ENCODE results near the gene OTOP1.
"Not testable (repeated sequence)": the region's sequence is repeated elsewhere in the genome, so short reads cannot be mapped to it uniquely, and the experiment has no call there.

Gene OTOP1

GRCh38 chr4:4188557-4188956, 38.2 kb downstream of the OTOP1 start:
- H3K9me3 ChIP-seq (ENCODE audit: low read length); H3K4me3 ChIP-seq (ENCODE audit: low read depth in 1 of 2, low read length in 2 of 2); H3K36me3 ChIP-seq (ENCODE audit: insufficient read depth, low read length); H3K27ac ChIP-seq (ENCODE audit: low read depth, low read length); H3K27me3 ChIP-seq (ENCODE audit: control insufficient read depth in 1 of 2, insufficient read depth in 2 of 2, low read length in 2 of 2); H3K4me1 ChIP-seq (ENCODE audit: insufficient read depth, low read length); H3K9ac ChIP-seq (ENCODE audit: low read length): not testable (repeated sequence)

DNA sequence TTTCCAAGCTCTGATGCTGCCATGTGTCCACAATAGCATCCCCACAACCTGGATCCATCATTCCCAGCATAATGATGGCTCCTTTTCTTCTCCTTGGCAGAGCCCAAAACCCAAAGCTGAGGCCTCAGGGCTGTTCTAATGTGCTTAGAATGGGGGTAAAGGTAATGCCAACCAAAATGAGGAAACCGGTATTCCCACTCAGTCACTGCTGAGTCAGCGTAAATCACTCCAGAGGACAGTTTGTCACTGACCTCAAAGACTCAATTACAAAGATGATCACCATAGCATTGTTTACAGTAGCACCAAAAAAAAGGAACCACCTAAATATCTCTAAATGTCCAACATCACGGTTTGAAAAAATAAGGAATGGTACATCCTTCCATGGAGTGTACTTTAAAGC, 41.2 kb downstream of the OTOP1 start:
- Histone ChIP-seq H3K27ac (ENCODE audit: low read depth, low read length) (no peak overlapping the region), H3K27me3 (ENCODE audit: control insufficient read depth in 1 of 2, insufficient read depth in 2 of 2, low read length in 2 of 2) (peaks cover 0 to 4% of the 10 kb centered on the region in 2 donors)

DNA sequence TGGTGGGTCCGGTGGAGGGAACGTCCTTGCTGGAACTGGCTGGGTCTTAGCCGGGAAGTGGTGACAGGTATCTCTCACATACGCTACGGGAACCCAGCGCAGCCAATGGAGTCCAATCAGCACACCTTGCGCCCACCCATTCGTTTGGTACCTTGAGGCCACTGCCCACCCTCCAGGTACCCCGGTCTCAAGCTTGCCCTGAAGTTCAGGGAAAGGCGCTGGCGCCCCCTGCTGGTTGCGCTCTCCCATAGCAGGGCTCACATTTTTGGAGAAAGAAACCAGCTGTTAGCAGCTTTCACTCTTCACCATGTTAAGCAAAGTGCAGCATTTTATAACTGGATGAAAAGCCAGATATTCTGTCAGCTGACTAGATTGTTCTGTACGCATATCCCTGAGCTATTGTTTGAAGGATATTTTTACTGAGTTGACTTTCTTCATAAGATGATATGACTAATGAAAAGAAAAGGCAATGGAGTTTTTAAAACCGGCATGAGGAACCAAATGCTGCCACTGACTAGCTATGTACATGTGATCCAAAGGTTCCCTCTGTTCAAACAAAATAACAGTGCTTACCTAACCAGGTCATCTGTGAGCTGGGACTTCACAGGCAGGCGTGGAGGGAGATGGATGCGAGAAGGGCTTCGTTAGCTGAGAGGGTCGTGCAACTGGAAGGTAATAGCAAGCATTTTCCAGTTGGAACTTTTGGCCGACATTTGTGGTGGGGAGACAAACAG, 43.7 kb downstream of the OTOP1 start:
- Histone ChIP-seq H3K27me3 (ENCODE audit: control insufficient read depth in 1 of 2, insufficient read depth in 2 of 2, low read length in 2 of 2) (peaks cover 0 to 4% of the 10 kb centered on the region in 2 donors), H3K4me3 (ENCODE audit: low read depth in 1 of 2, low read length in 2 of 2) (no peak overlapping the region), H3K4me1 (ENCODE audit: insufficient read depth, low read length) (no peaks in the 10 kb centered on the region), H3K9ac (ENCODE audit: low read length) (no peak overlapping the region), H3K27ac (ENCODE audit: low read depth, low read length) (no peak overlapping the region), H3K9me3 (ENCODE audit: low read length) (no peaks in the 10 kb centered on the region), H3K36me3 (ENCODE audit: insufficient read depth, low read length) (no peaks in the 10 kb centered on the region)

More for the DNA sequence above, 41.2 kb downstream of the OTOP1 start:
- Histone ChIP-seq H3K36me3 (ENCODE audit: insufficient read depth, low read length) (no peaks in the 10 kb centered on the region), H3K9me3 (ENCODE audit: low read length) (no peaks in the 10 kb centered on the region), H3K9ac (ENCODE audit: low read length) (no peak overlapping the region), H3K4me3 (ENCODE audit: low read depth in 1 of 2, low read length in 2 of 2) (no peak overlapping the region), H3K4me1 (ENCODE audit: insufficient read depth, low read length) (no peaks in the 10 kb centered on the region)

DNA sequence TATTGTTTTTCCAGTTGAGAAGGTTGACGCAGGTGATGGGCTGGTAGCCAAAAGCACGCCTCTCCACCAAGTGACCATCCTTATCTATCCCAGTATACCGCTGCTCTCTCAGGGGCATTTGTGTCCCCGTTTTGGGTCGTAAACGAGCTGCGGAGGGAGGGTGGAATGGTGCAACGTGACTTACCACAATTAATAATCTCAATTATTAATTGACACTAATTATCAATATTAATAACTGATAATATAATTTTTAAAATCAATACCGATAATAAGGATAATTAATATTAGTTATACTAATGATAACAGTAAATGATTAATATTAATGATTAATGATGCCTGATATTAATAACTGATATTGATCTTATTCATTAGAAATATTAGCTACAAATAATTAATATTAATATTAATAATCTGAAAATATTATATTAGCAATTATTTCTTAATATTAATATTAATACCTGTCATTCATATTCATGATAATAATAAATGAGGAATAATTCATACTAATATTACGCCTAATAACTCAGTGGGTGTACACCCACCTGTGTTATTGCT, 56.1 kb downstream of the OTOP1 start:
- Histone ChIP-seq H3K27ac (ENCODE audit: low read depth, low read length) (no peak overlapping the region), H3K4me1 (ENCODE audit: insufficient read depth, low read length) (no peaks in the 10 kb centered on the region), H3K9me3 (ENCODE audit: low read length) (no peaks in the 10 kb centered on the region), H3K9ac (ENCODE audit: low read length) (no peak overlapping the region), H3K27me3 (ENCODE audit: control insufficient read depth in 1 of 2, insufficient read depth in 2 of 2, low read length in 2 of 2) (no peaks in the 10 kb centered on the region), H3K4me3 (ENCODE audit: low read depth in 1 of 2, low read length in 2 of 2) (no peak overlapping the region), H3K36me3 (ENCODE audit: insufficient read depth, low read length) (no peaks in the 10 kb centered on the region)

DNA sequence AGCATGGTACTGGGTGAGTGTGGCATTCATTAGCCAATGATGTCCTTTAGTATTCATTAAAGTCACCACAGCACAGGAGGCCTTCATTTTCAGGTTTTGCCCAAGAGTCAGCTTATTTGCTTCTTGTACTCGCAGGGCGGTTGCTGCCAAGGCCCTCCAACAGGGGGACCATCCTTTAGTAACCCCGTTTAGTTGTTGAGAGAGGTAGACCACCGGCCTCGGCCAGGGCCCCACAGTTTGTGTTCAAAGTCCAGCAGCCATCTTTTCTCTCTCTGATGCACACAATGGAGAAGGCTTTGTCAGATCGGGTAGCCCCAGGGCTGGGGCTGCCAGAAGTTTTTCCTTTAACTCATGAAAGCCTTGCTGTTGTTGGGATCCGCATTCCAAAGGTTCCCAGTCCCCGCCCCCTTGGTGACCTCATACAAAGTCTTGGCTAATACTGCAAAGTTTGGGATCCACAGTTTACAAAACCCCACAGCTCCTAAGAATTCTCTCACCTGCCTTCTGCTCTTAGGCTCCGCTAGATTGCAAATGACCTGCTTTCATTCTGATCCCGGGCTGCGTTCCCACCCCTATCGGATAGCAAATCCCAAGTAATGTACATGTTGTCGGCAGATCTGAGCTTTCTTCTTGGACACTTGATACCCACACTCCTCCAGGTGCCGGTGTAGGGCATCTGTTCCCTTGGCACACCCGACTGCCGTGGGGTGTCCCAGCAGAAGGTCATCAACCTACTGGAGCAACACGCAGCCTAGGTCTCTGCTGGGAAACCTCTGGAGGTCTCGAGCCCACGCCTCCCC, 58.5 kb downstream of the OTOP1 start:
- H3K27ac ChIP-seq (ENCODE audit: low read depth, low read length); H3K9me3 ChIP-seq (ENCODE audit: low read length); H3K4me1 ChIP-seq (ENCODE audit: insufficient read depth, low read length); H3K27me3 ChIP-seq (ENCODE audit: control insufficient read depth in 1 of 2, insufficient read depth in 2 of 2, low read length in 2 of 2); H3K36me3 ChIP-seq (ENCODE audit: insufficient read depth, low read length); H3K4me3 ChIP-seq (ENCODE audit: low read depth in 1 of 2, low read length in 2 of 2); H3K9ac ChIP-seq (ENCODE audit: low read length): not testable (repeated sequence)

DNA sequence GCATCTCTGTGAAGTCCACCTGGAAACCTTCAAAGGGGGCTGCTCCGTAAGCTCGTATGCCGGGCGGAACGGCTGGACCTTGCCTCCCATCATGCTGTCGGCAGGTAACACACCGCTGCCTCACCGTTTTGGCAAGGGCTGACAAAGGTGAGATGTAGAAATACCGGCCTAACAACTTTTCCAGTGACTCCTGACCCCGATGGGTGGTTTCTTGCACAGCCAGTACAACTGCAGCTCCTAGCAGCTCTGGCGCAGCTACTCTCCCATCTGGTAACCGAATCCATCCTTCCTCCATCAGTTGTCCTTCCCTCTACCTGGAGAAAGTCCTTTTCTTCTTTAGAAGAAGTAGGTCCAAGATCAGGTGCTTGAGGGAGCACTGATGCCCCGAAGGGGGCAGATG, 59.7 kb downstream of the OTOP1 start:
- H3K9ac ChIP-seq (ENCODE audit: low read length); H3K4me1 ChIP-seq (ENCODE audit: insufficient read depth, low read length); H3K9me3 ChIP-seq (ENCODE audit: low read length); H3K27me3 ChIP-seq (ENCODE audit: control insufficient read depth in 1 of 2, insufficient read depth in 2 of 2, low read length in 2 of 2); H3K4me3 ChIP-seq (ENCODE audit: low read depth in 1 of 2, low read length in 2 of 2); H3K36me3 ChIP-seq (ENCODE audit: insufficient read depth, low read length); H3K27ac ChIP-seq (ENCODE audit: low read depth, low read length): not testable (repeated sequence)

DNA sequence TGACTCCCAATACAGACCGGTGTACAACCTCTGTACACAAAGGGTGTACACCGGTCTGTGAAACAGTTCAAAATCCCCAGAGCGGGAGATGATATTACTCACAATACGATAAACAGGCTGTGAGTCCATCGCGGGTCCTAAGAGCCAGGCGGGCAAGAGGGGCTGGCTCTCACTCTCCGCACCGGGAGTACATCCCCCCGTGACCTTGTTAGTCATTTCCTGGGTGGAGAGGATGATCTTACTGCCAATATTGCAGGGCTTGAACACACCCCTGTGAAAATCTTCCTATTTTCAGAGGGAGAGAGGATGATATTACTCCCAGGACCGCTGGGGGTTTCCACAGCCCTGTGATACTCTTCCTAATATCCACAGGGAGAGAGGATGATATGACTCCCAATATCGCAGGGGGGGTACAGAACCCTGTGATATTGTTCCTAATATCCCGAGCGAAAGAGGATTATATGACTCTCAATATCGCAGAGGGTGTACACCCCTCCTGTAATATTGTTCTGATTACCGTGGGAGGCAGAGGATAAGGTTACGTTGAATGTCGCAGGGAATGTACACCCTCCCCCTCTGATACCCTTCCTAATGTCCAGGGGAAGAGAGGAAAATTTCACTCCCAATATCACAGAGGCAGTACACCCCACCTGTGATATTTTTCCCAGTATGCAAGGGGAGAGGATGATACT, 60.9 kb downstream of the OTOP1 start:
- H3K9me3 ChIP-seq (ENCODE audit: low read length); H3K36me3 ChIP-seq (ENCODE audit: insufficient read depth, low read length); H3K4me3 ChIP-seq (ENCODE audit: low read depth in 1 of 2, low read length in 2 of 2); H3K9ac ChIP-seq (ENCODE audit: low read length); H3K27ac ChIP-seq (ENCODE audit: low read depth, low read length); H3K27me3 ChIP-seq (ENCODE audit: control insufficient read depth in 1 of 2, insufficient read depth in 2 of 2, low read length in 2 of 2); H3K4me1 ChIP-seq (ENCODE audit: insufficient read depth, low read length): not testable (repeated sequence)

- H3K9ac ChIP-seq (ENCODE audit: low read length); H3K27ac ChIP-seq (ENCODE audit: low read depth, low read length); H3K27me3 ChIP-seq (ENCODE audit: control insufficient read depth in 1 of 2, insufficient read depth in 2 of 2, low read length in 2 of 2); H3K9me3 ChIP-seq (ENCODE audit: low read length); H3K36me3 ChIP-seq (ENCODE audit: insufficient read depth, low read length); H3K4me3 ChIP-seq (ENCODE audit: low read depth in 1 of 2, low read length in 2 of 2); H3K4me1 ChIP-seq (ENCODE audit: insufficient read depth, low read length): not testable (repeated sequence)
These were observed 62.1 kb downstream of the OTOP1 start for GRCh38 chr4:4164532-4165173.

DNA sequence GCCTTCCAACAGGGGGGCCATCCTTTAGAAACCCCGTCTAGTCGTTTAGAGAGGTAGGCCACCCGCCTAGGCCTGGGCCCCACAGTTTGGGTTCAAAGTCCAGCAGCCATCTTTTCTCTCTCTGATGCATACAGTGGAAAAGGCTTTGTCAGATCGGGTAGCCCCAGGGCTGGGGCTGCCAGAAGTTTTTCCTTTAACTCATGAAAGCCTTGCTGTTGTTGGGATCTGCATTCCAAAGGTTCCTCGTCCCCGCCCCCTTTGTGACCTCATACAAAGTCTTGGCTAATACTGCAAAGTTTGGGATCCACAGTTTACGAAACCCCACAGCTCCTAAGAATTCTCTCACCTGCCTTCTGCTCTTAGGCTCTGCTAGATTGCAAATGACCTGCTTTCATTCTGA, 64.5 kb downstream of the OTOP1 start:
- H3K27ac ChIP-seq (ENCODE audit: low read depth, low read length); H3K9ac ChIP-seq (ENCODE audit: low read length); H3K4me1 ChIP-seq (ENCODE audit: insufficient read depth, low read length); H3K36me3 ChIP-seq (ENCODE audit: insufficient read depth, low read length); H3K9me3 ChIP-seq (ENCODE audit: low read length); H3K27me3 ChIP-seq (ENCODE audit: control insufficient read depth in 1 of 2, insufficient read depth in 2 of 2, low read length in 2 of 2); H3K4me3 ChIP-seq (ENCODE audit: low read depth in 1 of 2, low read length in 2 of 2): not testable (repeated sequence)

DNA sequence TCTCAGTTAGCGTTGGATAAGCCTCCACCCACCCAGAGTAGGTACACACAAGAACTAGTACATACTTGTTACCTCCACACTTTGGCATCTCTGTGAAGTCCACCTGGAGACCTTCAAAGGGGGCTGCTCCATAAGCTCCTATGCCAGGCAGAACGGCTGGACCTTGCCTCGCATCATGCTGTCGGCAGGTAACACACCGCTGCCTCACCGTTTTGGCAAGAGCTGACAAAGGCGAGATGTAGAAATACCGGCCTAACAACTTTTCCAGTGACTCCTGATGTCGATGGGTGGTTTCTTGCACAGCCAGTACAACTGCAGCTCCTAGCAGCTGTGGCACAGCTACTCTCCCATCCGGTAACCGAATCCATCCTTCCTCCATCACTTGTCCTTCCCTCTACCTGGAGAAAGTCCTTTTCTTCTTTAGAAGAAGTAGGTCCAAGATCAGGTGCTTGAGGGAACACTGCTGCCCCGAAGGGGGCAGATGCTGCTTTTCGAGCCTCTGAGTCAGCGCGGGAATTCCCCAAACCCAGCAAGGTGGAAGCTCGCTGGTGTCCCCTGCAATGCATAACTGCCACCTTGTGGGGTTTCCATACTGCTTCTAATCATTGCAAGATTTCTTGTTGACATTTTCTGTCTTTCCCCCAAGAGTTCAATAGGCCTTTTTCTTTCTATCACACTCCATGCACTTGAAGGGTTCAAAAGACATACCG, 65.6 kb downstream of the OTOP1 start:
- H3K36me3 ChIP-seq (ENCODE audit: insufficient read depth, low read length); H3K27ac ChIP-seq (ENCODE audit: low read depth, low read length); H3K4me3 ChIP-seq (ENCODE audit: low read depth in 1 of 2, low read length in 2 of 2); H3K27me3 ChIP-seq (ENCODE audit: control insufficient read depth in 1 of 2, insufficient read depth in 2 of 2, low read length in 2 of 2); H3K4me1 ChIP-seq (ENCODE audit: insufficient read depth, low read length); H3K9ac ChIP-seq (ENCODE audit: low read length); H3K9me3 ChIP-seq (ENCODE audit: low read length): not testable (repeated sequence)

DNA sequence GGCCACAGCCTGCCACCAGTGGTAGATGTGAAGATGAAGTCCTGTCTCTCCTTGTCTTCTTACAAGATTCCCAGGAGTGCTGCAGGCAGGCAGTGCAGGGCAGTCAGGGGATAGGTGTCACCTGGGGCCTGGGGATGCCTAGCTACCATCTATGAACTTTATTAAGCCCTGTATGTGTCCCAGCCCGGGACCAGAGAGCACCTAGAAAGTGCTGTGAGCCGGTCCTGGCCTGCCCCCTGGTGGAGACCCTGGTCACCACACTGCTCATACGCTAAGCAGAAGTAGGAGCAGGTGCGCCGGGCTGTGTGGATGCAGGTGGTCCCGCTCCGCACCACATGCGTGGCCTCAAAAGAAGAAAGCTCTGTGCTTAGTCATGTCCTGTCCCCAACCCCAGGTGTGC, 81.1 kb downstream of the OTOP1 start:
- H3K4me1 ChIP-seq (ENCODE audit: insufficient read depth, low read length); H3K4me3 ChIP-seq (ENCODE audit: low read depth in 1 of 2, low read length in 2 of 2); H3K9ac ChIP-seq (ENCODE audit: low read length); H3K27ac ChIP-seq (ENCODE audit: low read depth, low read length); H3K36me3 ChIP-seq (ENCODE audit: insufficient read depth, low read length); H3K27me3 ChIP-seq (ENCODE audit: control insufficient read depth in 1 of 2, insufficient read depth in 2 of 2, low read length in 2 of 2); H3K9me3 ChIP-seq (ENCODE audit: low read length): not testable (repeated sequence)
